PC-3 (cell line): Measurements from ENCODE around the gene KRT3. TPM values are rescaled to one million over a fixed set of nuclear protein-coding genes. Genes with fewer than 3 reads are reported as not detected.
A peak's percentile ranks its signal among the peaks of the same experiment; 100 is the strongest.

ENCODE experiments used
- ATAC-seq: fragments of 200-7000 bp; cut with Tn5 transposase; 2 replicates; pipeline ENCODE4 v1.9.1; 2020; ENCODE audit warnings: mild to moderate bottlenecking, moderate library complexity
- BruUV-seq: library from RNA; stranded (reverse); fragments of 400-500 nt; replicated peaks from 2 replicates; lab custom pipeline; 2021; lab: Mats Ljungman, UMichigan
- CTCF ChIA-PET: fragments of 300-600 bp; sonication (Branson Sonifier 250); formaldehyde crosslinking; loops from one replicate; lab custom pipeline; 2022; ENCODE audit warnings: antibody characterized with exemption; lab: Charles Lee
- POLR2A ChIA-PET: fragments of 300-600 bp; sonication (Branson Sonifier 250); formaldehyde crosslinking; loops from one replicate; lab custom pipeline; 2022; ENCODE audit warnings: antibody characterized with exemption; ENCODE audit not compliant: unreplicated experiment; lab: Charles Lee
- DNase-seq: peaks from one replicate; pipeline ENCODE4 v3.0.0-alpha.2; 2015
- H2AFZ ChIP-seq: fragments of 300-600 bp; sonication (generic); 2 replicates; pipeline ENCODE4 v1.6.0; 2016; ENCODE audit warnings: antibody characterized with exemption, low read length
- H3F3A ChIP-seq: fragments of 300-600 bp; sonication (generic); one replicate; pipeline ENCODE4 v1.6.0; 2017; ENCODE audit warnings: antibody characterized with exemption, low read length, control low read depth, mild to moderate bottlenecking; ENCODE audit not compliant: unreplicated experiment
- H3K27ac ChIP-seq: fragments of 300-600 bp; sonication (generic); 2 replicates; pipeline ENCODE4 v1.5.1; 2016; ENCODE audit warnings: mild to moderate bottlenecking, low read length
- H3K27me3 ChIP-seq: fragments of 300-600 bp; sonication (generic); 2 replicates; pipeline ENCODE4 v1.6.1; 2016; ENCODE audit warnings: low read length, mixed read lengths
- H3K36me3 ChIP-seq: fragments of 300-600 bp; sonication (generic); 2 replicates; pipeline ENCODE4 v1.6.1; 2016; ENCODE audit warnings: low read depth, mixed run types, low read length, mixed read lengths
- H3K4me1 ChIP-seq: fragments of 300-600 bp; sonication (generic); 2 replicates; pipeline ENCODE4 v1.5.1; 2016; ENCODE audit warnings: low read length; ENCODE audit not compliant: insufficient read depth
- H3K4me2 ChIP-seq: fragments of 300-600 bp; sonication (generic); 2 replicates; pipeline ENCODE4 v1.6.0; 2016; ENCODE audit warnings: low read length
- H3K4me3 ChIP-seq: fragments of 300-600 bp; sonication (generic); 2 replicates; pipeline ENCODE4 v1.5.1; 2016; ENCODE audit warnings: mild to moderate bottlenecking, low read length, mixed read lengths
- H3K79me2 ChIP-seq: fragments of 300-600 bp; sonication (generic); 2 replicates; pipeline ENCODE4 v1.6.1; 2017; ENCODE audit warnings: low read length, mixed read lengths
- H3K9ac ChIP-seq: fragments of 300-600 bp; sonication (generic); 2 replicates; pipeline ENCODE4 v1.6.0; 2016; ENCODE audit warnings: mild to moderate bottlenecking, low read length
- H3K9me2 ChIP-seq: fragments of 300-600 bp; sonication (generic); replicated peaks from 2 replicates; pipeline ENCODE4 v1.6.1; 2016; ENCODE audit warnings: mixed run types, low read length, mixed read lengths
- H3K9me3 ChIP-seq: fragments of 300-600 bp; sonication (generic); 2 replicates; pipeline ENCODE4 v1.6.1; 2016; ENCODE audit warnings: low read length, mixed read lengths
- H4K20me1 ChIP-seq: fragments of 300-600 bp; sonication (generic); 2 replicates; pipeline ENCODE4 v1.6.1; 2016; ENCODE audit warnings: low read length, mixed read lengths
- EZH2 ChIP-seq: fragments of 300-600 bp; sonication (generic); IDR thresholded peaks from one replicate; pipeline ENCODE4 v1.6.1; 2017; ENCODE audit warnings: antibody characterized with exemption, mild to moderate bottlenecking, low read length; ENCODE audit not compliant: unreplicated experiment
- EZH2phosphoT487 ChIP-seq: fragments of 300-600 bp; sonication (generic); IDR thresholded peaks from 2 replicates; pipeline ENCODE4 v1.6.1; 2018; ENCODE audit warnings: mild to moderate bottlenecking, antibody characterized with exemption, low read length, borderline replicate concordance
- intact Hi-C: fragments of 100-400 bp; cut with micrococcal nuclease; formaldehyde crosslinking; loops from 2 replicates; pipeline ENCODE4 v1.9.0; 2023
- total RNA-seq: library from RNA; depleted of rRNA; stranded (reverse); fragments of >200 nt; gene quantifications from 2 replicates; pipeline ENCODE4 v1.2.3, GENCODE V29; 2014; rRNA removed
- TF ChIP-seq, protein P1 (sequence below): fragments of 300-600 bp; sonication (generic); conservative IDR thresholded peaks from 2 replicates; pipeline ENCODE4 v1.5.1; 2017; ENCODE audit warnings: antibody characterized with exemption, low read depth, mild to moderate bottlenecking, low read length

KRT3 gene
- total RNA-seq, 1 experiment from 2014 or later = 0.33 TPM

DNA sequence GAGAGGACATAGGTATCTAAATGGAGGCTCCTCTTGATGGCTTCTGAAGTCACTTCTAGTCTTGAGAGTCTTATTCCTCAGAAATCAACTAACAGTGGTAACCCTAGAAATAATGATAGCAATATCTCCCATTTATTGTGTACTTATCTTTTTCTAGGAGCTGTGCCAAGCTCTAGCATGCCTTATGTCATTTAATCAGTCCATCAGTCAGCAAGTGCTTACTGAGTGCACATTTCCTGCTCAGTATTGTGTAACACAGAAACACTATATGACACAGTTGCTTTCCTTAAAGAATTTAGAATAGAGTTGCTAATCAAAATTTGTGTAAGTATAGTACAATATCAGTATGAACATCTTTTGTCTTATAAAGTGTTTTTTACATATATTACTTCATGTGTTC lies 55.3 kb downstream of the KRT3 start:
- BruUV-seq = no TSS peak
- Histone ChIP-seq H3K4me3 (no peak overlapping the region), H3K9ac (no peak overlapping the region), H3K4me1 (no peaks in the 10 kb centered on the region), H3K79me2 (no peaks in the 10 kb centered on the region), H3K27ac (no peak overlapping the region), H3K27me3 (peaks cover 25% of the 10 kb centered on the region; the same call in 1 of the 2 replicates), H3K36me3 (no peaks in the 10 kb centered on the region), H3K9me3 (no peaks in the 10 kb centered on the region), H3K4me2 (no peak overlapping the region), H3K9me2 (no peaks in the 10 kb centered on the region), H3F3A (no peaks in the 10 kb centered on the region), H4K20me1 (no peaks in the 10 kb centered on the region), H2AFZ (no peak overlapping the region)
- DNase-seq = peak; percentile 38
- ATAC-seq = no peak
- no peak for TF ChIP-seq EZH2
- TF ChIP-seq, protein P1, sequence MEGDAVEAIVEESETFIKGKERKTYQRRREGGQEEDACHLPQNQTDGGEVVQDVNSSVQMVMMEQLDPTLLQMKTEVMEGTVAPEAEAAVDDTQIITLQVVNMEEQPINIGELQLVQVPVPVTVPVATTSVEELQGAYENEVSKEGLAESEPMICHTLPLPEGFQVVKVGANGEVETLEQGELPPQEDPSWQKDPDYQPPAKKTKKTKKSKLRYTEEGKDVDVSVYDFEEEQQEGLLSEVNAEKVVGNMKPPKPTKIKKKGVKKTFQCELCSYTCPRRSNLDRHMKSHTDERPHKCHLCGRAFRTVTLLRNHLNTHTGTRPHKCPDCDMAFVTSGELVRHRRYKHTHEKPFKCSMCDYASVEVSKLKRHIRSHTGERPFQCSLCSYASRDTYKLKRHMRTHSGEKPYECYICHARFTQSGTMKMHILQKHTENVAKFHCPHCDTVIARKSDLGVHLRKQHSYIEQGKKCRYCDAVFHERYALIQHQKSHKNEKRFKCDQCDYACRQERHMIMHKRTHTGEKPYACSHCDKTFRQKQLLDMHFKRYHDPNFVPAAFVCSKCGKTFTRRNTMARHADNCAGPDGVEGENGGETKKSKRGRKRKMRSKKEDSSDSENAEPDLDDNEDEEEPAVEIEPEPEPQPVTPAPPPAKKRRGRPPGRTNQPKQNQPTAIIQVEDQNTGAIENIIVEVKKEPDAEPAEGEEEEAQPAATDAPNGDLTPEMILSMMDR = no peak
- no peak for TF ChIP-seq EZH2phosphoT487
- CTCF ChIA-PET = no interaction called here
- POLR2A ChIA-PET = no interaction called here
- intact Hi-C loops = loop anchor here (5.0 kb wide), 1 partner anchor 62 kb away; no protein-coding TSS in a partner anchor

DNA sequence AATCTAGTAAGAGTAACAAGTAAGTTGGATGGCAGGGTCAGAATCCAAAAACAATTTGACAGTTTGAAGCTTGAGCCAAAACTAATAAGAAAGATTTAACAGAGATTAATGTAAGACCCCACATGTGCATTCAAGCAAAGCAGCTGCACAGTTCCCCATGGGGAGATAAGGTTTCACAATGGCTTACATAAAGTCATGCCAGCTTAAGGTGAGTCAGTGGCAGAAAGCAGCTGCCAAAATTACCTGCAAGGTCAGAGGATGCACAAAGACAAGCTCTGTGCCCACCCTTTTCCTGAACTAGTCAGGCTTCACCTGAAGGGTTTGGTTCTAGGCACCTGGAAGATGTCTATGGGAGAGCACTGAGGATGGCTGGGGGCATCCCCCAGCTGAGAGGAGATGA lies 56.0 kb downstream of the KRT3 start:
- Histone ChIP-seq H3K4me2 (no peak overlapping the region), H3K9ac (no peak overlapping the region), H3K27me3 (peaks cover 25% of the 10 kb centered on the region; the same call in 1 of the 2 replicates), H4K20me1 (no peaks in the 10 kb centered on the region), H3K27ac (no peak overlapping the region), H3F3A (no peaks in the 10 kb centered on the region), H3K4me3 (no peak overlapping the region), H3K36me3 (no peaks in the 10 kb centered on the region), H2AFZ (no peak overlapping the region), H3K9me3 (no peaks in the 10 kb centered on the region), H3K79me2 (no peaks in the 10 kb centered on the region), H3K9me2 (no peaks in the 10 kb centered on the region), H3K4me1 (no peaks in the 10 kb centered on the region)
- TF ChIP-seq EZH2phosphoT487 (no peak), EZH2 (no peak)
- BruUV-seq = no TSS peak
- no peak for ATAC-seq
- intact Hi-C loops = loop anchor here (5.0 kb wide), 1 partner anchor 62 kb away; no protein-coding TSS in a partner anchor
- peak; percentile 43 for DNase-seq
- ChIA-PET POLR2A (no interaction called here), CTCF (no interaction called here)

Other genes starting within 250 kb of the KRT3 start
- gene KRT71, start 243.0 kb downstream of the KRT3 start, total RNA-seq = not detected in 2 replicates
- not detected in 2 replicates for gene KRT74, start 222.3 kb downstream of the KRT3 start, total RNA-seq
- gene KRT72, start 194.7 kb downstream of the KRT3 start, total RNA-seq = not detected in 2 replicates
- gene KRT73, start 177.6 kb downstream of the KRT3 start, total RNA-seq = not detected in 2 replicates
- 0.23 TPM in 1 of 2 replicates, not detected in the other for gene KRT2, start 143.9 kb downstream of the KRT3 start, total RNA-seq
- not detected in 2 replicates for gene KRT1, start 115.7 kb downstream of the KRT3 start, total RNA-seq
- gene KRT77, start 92.6 kb downstream of the KRT3 start, total RNA-seq = not detected in 2 replicates
- not detected in 2 replicates for gene KRT76, start 18.8 kb downstream of the KRT3 start, total RNA-seq
- 20.7 and 23.0 TPM in 2 replicates for gene KRT4, start 18.0 kb upstream of the KRT3 start, total RNA-seq
- 0.46 TPM in 1 of 2 replicates, not detected in the other for gene KRT79, start 38.2 kb upstream of the KRT3 start, total RNA-seq
- 0.12 and 0.15 TPM in 2 replicates for gene KRT78, start 52.9 kb upstream of the KRT3 start, total RNA-seq
- gene KRT8, start 109.0 kb upstream of the KRT3 start, total RNA-seq = 719 and 1,028 TPM in 2 replicates
- gene KRT18, start 153.0 kb upstream of the KRT3 start, total RNA-seq = 1,461 and 1,545 TPM in 2 replicates
- gene EIF4B, start 210.3 kb upstream of the KRT3 start, total RNA-seq = 424 and 434 TPM in 2 replicates